Hematopoietic multipotent progenitor cell (in vitro differentiated cells): ENCODE results near the gene SNX1. TPM values are rescaled to one million over a fixed set of nuclear protein-coding genes. Genes with fewer than 3 reads are reported as not detected.

ENCODE experiments used
- DNase-seq, 3 donors: peaks; one replicate each; pipeline ENCODE4 v3.0.0-alpha.2; 2011 to 2015; ENCODE audit warnings: low read depth in 2 of 3, low spot score in 2 of 3
- small RNA-seq: library from RNA; depleted of rRNA; stranded (forward); fragments of <200 nt; gene quantifications from one replicate; pipeline ENCODE3, GENCODE V24; 2012
- total RNA-seq: library from RNA; depleted of rRNA; stranded (reverse); fragments of >200 nt; gene quantifications from one replicate; pipeline ENCODE4 v1.2.3, GENCODE V29; 2012

The SNX1 gene
- total RNA-seq, 1 donor: 39.3 TPM

- DNase-seq: no peak
Observed at GRCh38 chr15:64157599-64158125, 61.9 kb downstream of the SNX1 start.

- no peak for DNase-seq
Observed at GRCh38 chr15:64158363-64159134, 62.8 kb downstream of the SNX1 start.

DNA sequence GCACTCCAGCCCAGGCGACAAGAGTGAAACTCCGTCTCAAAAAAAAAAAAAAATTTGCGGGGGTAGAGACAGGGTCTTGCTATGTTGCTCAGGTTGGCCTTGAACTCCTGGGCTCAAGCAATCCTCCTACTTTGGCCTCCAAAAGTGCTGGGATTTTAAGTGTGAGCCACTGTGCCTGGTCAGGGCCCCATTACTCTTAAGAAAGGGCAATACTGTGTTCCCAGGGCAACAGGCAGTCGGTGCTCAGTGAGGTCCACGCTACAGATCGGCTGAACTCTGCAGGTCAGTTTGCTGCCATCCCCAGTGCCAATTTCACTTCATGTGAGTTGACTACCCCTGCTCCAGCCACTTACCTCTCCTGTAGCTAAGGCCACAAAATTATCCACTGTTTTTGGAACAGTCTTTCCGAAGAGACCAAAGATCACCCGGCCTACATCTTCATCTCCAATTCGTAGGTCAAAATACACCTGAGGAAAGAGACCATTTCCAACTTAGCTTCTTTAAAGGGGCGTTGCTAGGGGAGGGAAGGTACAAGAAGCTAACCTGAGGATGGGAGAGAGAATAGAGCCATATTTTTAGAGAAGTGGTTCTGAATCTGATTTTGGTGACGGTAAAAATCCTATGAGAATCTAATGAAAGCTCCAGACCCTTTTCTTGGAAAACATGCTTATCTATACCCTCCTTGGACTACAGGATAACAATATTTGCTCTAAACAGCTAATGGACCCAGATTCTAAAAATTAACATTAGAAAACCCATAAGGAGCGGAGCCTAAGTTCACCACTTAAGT, 66.1 kb downstream of the SNX1 start:
- DNase-seq: no peak

DNA sequence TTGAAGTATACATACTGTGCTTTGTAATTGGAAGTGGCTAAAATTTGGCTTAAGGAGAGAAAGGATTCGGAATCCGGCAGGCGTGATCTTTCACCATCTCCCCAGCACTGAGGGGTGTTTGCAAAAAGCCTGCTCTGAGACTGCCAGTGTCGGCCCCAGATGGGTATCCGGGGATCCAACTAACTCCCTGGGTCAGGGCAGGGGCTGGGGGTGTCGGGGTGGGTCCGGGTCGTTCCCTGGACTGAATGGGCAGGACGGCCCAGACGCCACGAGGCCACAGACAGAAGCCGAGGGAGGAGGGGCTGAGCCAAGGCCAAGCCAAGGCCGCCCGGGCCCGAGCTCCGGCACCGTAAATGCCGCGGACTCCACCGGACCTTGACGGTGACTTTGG, 66.7 kb downstream of the SNX1 start:
- DNase-seq: no peak

DNA sequence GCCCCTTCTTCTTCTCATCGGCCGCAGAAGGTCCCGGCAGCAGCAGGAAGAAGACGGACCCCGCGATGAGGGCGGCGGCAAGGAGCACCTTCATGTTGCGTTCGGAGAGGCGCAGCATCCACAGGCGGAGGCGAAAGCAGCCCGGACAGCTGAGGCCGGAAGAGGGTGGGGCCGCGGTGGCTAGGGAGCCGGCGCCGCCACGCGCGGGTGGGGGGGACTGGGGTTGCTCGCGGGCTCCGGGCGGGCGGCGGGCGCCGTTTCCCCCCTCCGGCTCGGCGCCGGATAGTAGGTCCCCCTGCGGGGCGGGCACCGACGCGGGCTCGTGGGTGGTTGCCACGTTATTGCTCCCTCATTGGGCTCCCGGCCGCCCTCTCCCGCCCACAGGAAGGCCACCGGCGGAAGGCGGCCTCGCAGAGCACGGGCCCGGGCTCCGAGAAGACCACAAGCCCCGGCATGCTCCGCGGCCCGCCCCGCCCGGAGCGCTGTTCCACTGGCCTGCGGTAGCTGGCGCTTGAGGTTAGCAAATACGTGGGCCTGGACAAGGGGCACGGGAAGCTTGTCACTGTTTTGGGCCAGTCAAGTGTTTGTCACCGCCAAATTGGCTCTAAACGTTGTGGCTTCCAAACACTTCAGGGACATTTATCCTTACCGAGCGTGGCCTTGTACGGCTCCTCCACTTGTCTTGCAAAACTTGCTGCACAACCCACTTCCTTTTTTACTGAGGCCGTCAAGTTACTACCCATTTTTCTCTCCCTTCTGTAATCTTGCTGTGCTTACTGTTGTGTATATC, 67.3 kb downstream of the SNX1 start, which contains the start of gene PPIB:
PPIB (minus strand) TSS at position 154 of the 790 bp plus-strand sequence; CDS start at position 118, 36 bp downstream.
- DNase-seq: peak; percentile 92 to 99 (median 97)

GRCh38 chr15:64163659-64164362, 68.0 kb downstream of the SNX1 start:
- no peak for DNase-seq

DNA sequence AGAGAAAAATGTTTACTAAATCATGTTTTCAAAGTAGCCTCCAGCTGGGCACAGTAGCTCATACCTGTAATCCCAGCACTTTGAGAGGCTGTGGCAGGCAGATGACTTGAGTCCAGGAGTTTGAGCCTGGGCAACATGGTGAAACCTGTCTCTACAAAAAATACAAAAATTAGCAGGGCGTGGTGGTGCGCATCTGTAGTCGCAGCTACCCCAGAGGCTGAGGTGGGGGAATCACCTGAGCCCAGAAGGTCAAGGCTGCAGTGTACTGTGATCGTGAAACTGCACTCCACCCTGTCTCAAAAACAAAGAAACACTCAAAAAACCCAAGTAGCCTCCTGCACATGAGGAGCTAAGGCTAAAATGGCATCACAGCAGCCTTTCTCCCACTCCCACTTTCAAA, 68.7 kb downstream of the SNX1 start:
- DNase-seq: no peak

- no peak for DNase-seq
Observed at GRCh38 chr15:64166102-64166890, 70.5 kb downstream of the SNX1 start.

- no peak for DNase-seq
Observed at GRCh38 chr15:64180235-64180824, 84.5 kb downstream of the SNX1 start.

DNA sequence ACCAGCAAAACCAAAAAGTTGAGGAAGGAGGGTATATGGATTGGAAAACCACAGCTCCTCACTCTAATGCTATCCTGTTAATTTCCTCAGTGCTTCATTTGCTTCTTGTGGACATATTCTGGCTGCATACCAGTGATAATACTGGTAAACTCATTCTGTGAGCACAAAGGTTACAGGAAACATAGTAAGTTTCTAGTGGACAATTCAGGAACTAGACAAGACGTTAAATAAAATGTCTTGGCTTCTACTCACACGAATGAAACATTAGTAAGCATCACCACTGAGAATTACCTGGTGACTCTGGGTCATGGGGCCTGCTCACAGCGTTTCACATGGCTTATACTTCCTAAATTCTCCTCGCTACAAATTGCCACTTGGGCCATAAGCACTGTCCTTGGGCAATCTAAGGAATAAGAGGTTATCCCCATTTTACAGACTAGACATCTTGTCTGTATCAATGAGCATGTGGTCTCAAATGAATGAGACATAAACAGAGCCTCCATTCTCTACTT, 87.1 kb downstream of the SNX1 start:
- no peak for DNase-seq

- DNase-seq: no peak
Observed at GRCh38 chr15:64185146-64185911, 89.5 kb downstream of the SNX1 start.

- no peak for DNase-seq
Observed at GRCh38 chr15:64187396-64188191, 91.8 kb downstream of the SNX1 start.

Small RNA genes lying within 50 kb of the gene (small RNA-seq; reads per million reads assigned to genes)
- not detected for gene RF00019

Other genes starting within 250 kb of the SNX1 start
- gene DAPK2, start 49.5 kb upstream of the SNX1 start, total RNA-seq: 0.81 TPM
- gene CIAO2A, start 2.1 kb upstream of the SNX1 start, total RNA-seq: 26.4 TPM
- gene SNX22, start 55.7 kb downstream of the SNX1 start, total RNA-seq: 1.1 TPM
- 265 TPM for gene PPIB, start 67.0 kb downstream of the SNX1 start, total RNA-seq